K562 (cell line): ENCODE measurements around the gene CALM1. TPM values are rescaled to one million over a fixed set of nuclear protein-coding genes. Genes with fewer than 3 reads are reported as not detected.

Experiments used
- ARHGAP35 ChIP-seq: fragments of 450-650 bp; IDR thresholded peaks from 2 replicates; pipeline ENCODE4 v1.6.1; 2018; ENCODE audit not compliant: partially characterized antibody
- ARID4B ChIP-seq: sonication (generic); formaldehyde crosslinking; IDR thresholded peaks from 2 replicates; pipeline ENCODE4 v1.8.0; 2022; ENCODE audit warnings: mild to moderate bottlenecking, missing genetic modification reagents
- DMBX1 ChIP-seq: fragments of 250-450 bp; sonication (Bioruptor Pico); IDR thresholded peaks from 2 replicates; pipeline ENCODE4 v1.8.0; 2022; ENCODE audit warnings: inconsistent platforms, mild to moderate bottlenecking, moderate library complexity, borderline replicate concordance
- NFIX ChIP-seq: fragments of 250-450 bp; sonication (Bioruptor Pico); IDR thresholded peaks from 2 replicates; pipeline ENCODE4 v1.4.0; 2020; ENCODE audit warnings: low read depth, mild to moderate bottlenecking, moderate library complexity
- RERE ChIP-seq: sonication (generic); formaldehyde crosslinking; IDR thresholded peaks from 2 replicates; pipeline ENCODE4 v1.8.0; 2023; ENCODE audit warnings: missing genetic modification reagents, mild to moderate bottlenecking, borderline replicate concordance
- ZNF740 ChIP-seq, 3 experiments: fragments of 200-800 bp in 1 of 3; sonication (Bioruptor generic) in 1 of 3; sonication (generic) in 1 of 3; formaldehyde crosslinking in 1 of 3; IDR thresholded peaks; 2 replicates each; pipeline versions ENCODE4 v1.6.1 to v1.8.0; 2016 to 2022; ENCODE audit warnings: mild to moderate bottlenecking in 2 of 3, missing compliant biosample characterization in 2 of 3, missing genetic modification characterization in 2 of 3, missing genetic modification reagents in 1 of 3
- polyA plus RNA-seq, 8 experiments: library from polyadenylated mRNA; depleted of rRNA in 4 of 8; stranded (reverse) in 5 of 8; unstranded in 3 of 8; fragments of >200 nt; fragmentation: Nextera tagmentation in 2 of 8; fragmentation: Illumina TruSeq in 1 of 8; extraction: Ambion mirVana in 2 of 8; extraction: Trizol in 1 of 8; gene quantifications; 2 replicates each; pipeline versions ENCODE4 v1.2.1 to v1.2.3, GENCODE V29; 2011 to 2014; ENCODE audit warnings: inconsistent platforms in 1 of 8, missing spikeins in 1 of 8
- total RNA-seq, 7 experiments: library from RNA; depleted of rRNA in 6 of 7; stranded (reverse); fragments of >200 nt in 6 of 7; fragmentation: Illumina TruSeq in 2 of 7; extraction: Trizol in 2 of 7; gene quantifications; 2 replicates each; pipeline versions ENCODE4 v1.2.1 to v1.2.3, GENCODE V29; 2011 to 2021; ENCODE audit warnings: low replicate concordance in 1 of 7

The CALM1 gene
- total and polyA plus RNA-seq, 9 of the 15 experiments (the other 6 are each of a cell fraction or from before 2014, with no cell fraction given): 48.0 to 269 (median 158) TPM

- TF ChIP-seq RERE (no peak), NFIX (CRISPR knock-in tag) (no peak), ARHGAP35 (no peak), ARID4B (no peak), DMBX1 (CRISPR knock-in tag) (no peak), ZNF740 (CRISPR knock-in tag; IDR thresholded peaks at IDR 0.05) (no peak), ZNF740 (tag; IDR thresholded peaks at IDR 0.05) (no peak)
These were observed 9.6 kb downstream of the CALM1 start (continued) for GRCh38 chr14:90406384-90406798.
